K562 (cell line): ENCODE measurements around the gene PRKCE. TPM values are rescaled to one million over a fixed set of nuclear protein-coding genes. Genes with fewer than 3 reads are reported as not detected.

Source experiments
- CCAR2 ChIP-seq: fragments of 200-400 bp; formaldehyde crosslinking; IDR thresholded peaks from 2 replicates; pipeline ENCODE4 v1.6.1; 2017; ENCODE audit warnings: mild to moderate bottlenecking, low read depth, low read length
- CREM ChIP-seq: IDR thresholded peaks from 2 replicates; pipeline ENCODE4 v1.6.1; 2014; ENCODE audit warnings: antibody characterized with exemption, low read depth
- GABPA ChIP-seq: fragments of 200-800 bp; sonication (Bioruptor generic); conservative IDR thresholded peaks from 2 replicates; pipeline ENCODE4 v1.6.1; 2016; ENCODE audit warnings: low read depth, missing genetic modification characterization, missing compliant biosample characterization
- HDAC3 ChIP-seq: fragments of 450-650 bp; IDR thresholded peaks from 2 replicates; pipeline ENCODE4 v1.6.1; 2018; ENCODE audit warnings: borderline replicate concordance, mild to moderate bottlenecking, moderate library complexity; ENCODE audit not compliant: partially characterized antibody
- KLF1 ChIP-seq: fragments of 450-650 bp; IDR thresholded peaks from 2 replicates; pipeline ENCODE4 v1.6.1; 2016; ENCODE audit warnings: missing genetic modification characterization, missing compliant biosample characterization
- MTA3 ChIP-seq: fragments of 450-650 bp; formaldehyde crosslinking; IDR thresholded peaks from 2 replicates; pipeline ENCODE4 v1.6.1; 2017; ENCODE audit warnings: mild to moderate bottlenecking, borderline replicate concordance
- SIRT6 ChIP-seq: IDR thresholded peaks from one replicate; pipeline ENCODE4 v1.6.1; 2012; ENCODE audit warnings: low read depth, mild to moderate bottlenecking, control low read depth, inconsistent platforms, low read length, moderate library complexity
- XRCC4 ChIP-seq: IDR thresholded peaks from one replicate; pipeline ENCODE4 v1.6.1; 2011; ENCODE audit not compliant: insufficient read depth, insufficient read length; ENCODE audit errors: extremely low read depth
- ZNF174 ChIP-seq: fragments of 250-450 bp; sonication (Bioruptor Pico); IDR thresholded peaks from 2 replicates; pipeline ENCODE4 v1.4.0; 2020; ENCODE audit warnings: mild to moderate bottlenecking
- ZNF24 ChIP-seq: fragments of 450-650 bp; IDR thresholded peaks from 2 replicates; pipeline ENCODE4 v1.6.1; 2016
- ZNF445 ChIP-seq: fragments of 250-450 bp; sonication (Bioruptor Pico); IDR thresholded peaks from 2 replicates; pipeline ENCODE4 v1.4.0; 2020; ENCODE audit warnings: low read depth, mild to moderate bottlenecking, moderate library complexity
- polyA plus RNA-seq, 8 experiments: library from polyadenylated mRNA; depleted of rRNA in 4 of 8; stranded (reverse) in 5 of 8; unstranded in 3 of 8; fragments of >200 nt; fragmentation: Nextera tagmentation in 2 of 8; fragmentation: Illumina TruSeq in 1 of 8; extraction: Ambion mirVana in 2 of 8; extraction: Trizol in 1 of 8; gene quantifications; 2 replicates each; pipeline versions ENCODE4 v1.2.1 to v1.2.3, GENCODE V29; 2011 to 2014; ENCODE audit warnings: inconsistent platforms in 1 of 8, missing spikeins in 1 of 8
- total RNA-seq, 7 experiments: library from RNA; depleted of rRNA in 6 of 7; stranded (reverse); fragments of >200 nt in 6 of 7; fragmentation: Illumina TruSeq in 2 of 7; extraction: Trizol in 2 of 7; gene quantifications; 2 replicates each; pipeline versions ENCODE4 v1.2.1 to v1.2.3, GENCODE V29; 2011 to 2021; ENCODE audit warnings: low replicate concordance in 1 of 7
- TF ChIP-seq, protein P1 (sequence below): fragments of 450-650 bp; formaldehyde crosslinking; IDR thresholded peaks from 2 replicates; pipeline ENCODE4 v1.4.0; 2020; ENCODE audit warnings: mild to moderate bottlenecking
- TF ChIP-seq, protein P2 (sequence below): fragments of 250-450 bp; sonication (Bioruptor Pico); IDR thresholded peaks from 2 replicates; pipeline ENCODE4 v1.8.0; 2022; ENCODE audit warnings: moderate library complexity, mild to moderate bottlenecking, inconsistent platforms
- TF ChIP-seq, protein P3 (sequence below): sonication (generic); formaldehyde crosslinking; IDR thresholded peaks from 2 replicates; pipeline ENCODE4 v1.8.1; 2022; ENCODE audit warnings: missing genetic modification reagents
- TF ChIP-seq, protein P4 (sequence below): fragments of 450-650 bp; IDR thresholded peaks from 2 replicates; pipeline ENCODE4 v1.6.1; 2017; ENCODE audit warnings: antibody characterized with exemption, mild to moderate bottlenecking
- TF ChIP-seq, protein P5 (sequence below): fragments of 250-450 bp; sonication (Bioruptor Pico); IDR thresholded peaks from 2 replicates; pipeline ENCODE4 v1.8.0; 2021; ENCODE audit warnings: mild to moderate bottlenecking, moderate library complexity
- TF ChIP-seq, protein P6 (sequence below): fragments of 450-650 bp; formaldehyde crosslinking; IDR thresholded peaks from 2 replicates; pipeline ENCODE4 v1.4.0; 2020; ENCODE audit warnings: mild to moderate bottlenecking, mixed read lengths

The PRKCE gene
- total and polyA plus RNA-seq, 9 of the 15 experiments (the other 6 are each of a cell fraction or from before 2014, with no cell fraction given): 0.06 to 1.0 (median 0.22) TPM; not detected in 1

DNA sequence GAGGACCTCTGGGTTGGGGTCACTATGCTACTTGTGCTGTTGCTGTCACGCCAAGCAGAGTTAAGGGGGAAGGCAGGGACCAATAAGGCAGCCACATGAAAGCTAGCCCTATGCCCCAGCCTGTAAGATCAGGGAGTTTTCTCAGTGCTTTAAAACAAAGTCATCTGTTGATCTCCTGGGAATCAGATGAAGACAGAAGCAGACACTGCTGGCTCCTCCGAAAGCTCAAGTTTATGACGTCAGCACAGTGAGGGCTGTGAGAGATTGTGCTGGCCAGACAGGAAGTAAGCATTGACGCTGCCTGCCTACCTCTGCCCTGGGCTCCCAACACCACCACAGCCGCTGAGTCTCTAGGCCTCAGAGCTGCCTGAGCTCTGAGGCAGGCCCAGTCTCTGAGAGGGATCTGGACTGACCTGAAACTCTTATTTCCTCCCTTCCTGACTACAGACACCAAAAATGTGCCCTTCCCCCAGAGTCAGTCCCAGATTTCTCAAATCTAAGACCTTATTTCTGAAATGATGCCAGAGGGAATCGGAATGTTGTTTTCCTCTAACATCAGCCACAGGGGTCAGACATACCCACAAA lies 527.7 kb downstream of the PRKCE start (continued):
- TF ChIP-seq, protein P1, sequence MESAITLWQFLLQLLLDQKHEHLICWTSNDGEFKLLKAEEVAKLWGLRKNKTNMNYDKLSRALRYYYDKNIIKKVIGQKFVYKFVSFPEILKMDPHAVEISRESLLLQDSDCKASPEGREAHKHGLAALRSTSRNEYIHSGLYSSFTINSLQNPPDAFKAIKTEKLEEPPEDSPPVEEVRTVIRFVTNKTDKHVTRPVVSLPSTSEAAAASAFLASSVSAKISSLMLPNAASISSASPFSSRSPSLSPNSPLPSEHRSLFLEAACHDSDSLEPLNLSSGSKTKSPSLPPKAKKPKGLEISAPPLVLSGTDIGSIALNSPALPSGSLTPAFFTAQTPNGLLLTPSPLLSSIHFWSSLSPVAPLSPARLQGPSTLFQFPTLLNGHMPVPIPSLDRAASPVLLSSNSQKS (CRISPR knock-in tag): no peak
- no peak for TF ChIP-seq SIRT6
- no peak for TF ChIP-seq ZNF24
- TF ChIP-seq CREM: peak; percentile 96
- no peak for TF ChIP-seq KLF1 (tag)
- no peak for TF ChIP-seq XRCC4
- TF ChIP-seq, protein P2, sequence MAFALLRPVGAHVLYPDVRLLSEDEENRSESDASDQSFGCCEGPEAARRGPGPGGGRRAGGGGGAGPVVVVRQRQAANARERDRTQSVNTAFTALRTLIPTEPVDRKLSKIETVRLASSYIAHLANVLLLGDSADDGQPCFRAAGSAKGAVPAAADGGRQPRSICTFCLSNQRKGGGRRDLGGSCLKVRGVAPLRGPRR (CRISPR knock-in tag): no peak
- no peak for TF ChIP-seq ZNF174 (CRISPR knock-in tag)
- TF ChIP-seq MTA3: no peak
- TF ChIP-seq, protein P3, sequence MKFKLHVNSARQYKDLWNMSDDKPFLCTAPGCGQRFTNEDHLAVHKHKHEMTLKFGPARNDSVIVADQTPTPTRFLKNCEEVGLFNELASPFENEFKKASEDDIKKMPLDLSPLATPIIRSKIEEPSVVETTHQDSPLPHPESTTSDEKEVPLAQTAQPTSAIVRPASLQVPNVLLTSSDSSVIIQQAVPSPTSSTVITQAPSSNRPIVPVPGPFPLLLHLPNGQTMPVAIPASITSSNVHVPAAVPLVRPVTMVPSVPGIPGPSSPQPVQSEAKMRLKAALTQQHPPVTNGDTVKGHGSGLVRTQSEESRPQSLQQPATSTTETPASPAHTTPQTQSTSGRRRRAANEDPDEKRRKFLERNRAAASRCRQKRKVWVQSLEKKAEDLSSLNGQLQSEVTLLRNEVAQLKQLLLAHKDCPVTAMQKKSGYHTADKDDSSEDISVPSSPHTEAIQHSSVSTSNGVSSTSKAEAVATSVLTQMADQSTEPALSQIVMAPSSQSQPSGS (CRISPR knock-in tag): no peak
- TF ChIP-seq HDAC3: no peak
- TF ChIP-seq, protein P4, sequence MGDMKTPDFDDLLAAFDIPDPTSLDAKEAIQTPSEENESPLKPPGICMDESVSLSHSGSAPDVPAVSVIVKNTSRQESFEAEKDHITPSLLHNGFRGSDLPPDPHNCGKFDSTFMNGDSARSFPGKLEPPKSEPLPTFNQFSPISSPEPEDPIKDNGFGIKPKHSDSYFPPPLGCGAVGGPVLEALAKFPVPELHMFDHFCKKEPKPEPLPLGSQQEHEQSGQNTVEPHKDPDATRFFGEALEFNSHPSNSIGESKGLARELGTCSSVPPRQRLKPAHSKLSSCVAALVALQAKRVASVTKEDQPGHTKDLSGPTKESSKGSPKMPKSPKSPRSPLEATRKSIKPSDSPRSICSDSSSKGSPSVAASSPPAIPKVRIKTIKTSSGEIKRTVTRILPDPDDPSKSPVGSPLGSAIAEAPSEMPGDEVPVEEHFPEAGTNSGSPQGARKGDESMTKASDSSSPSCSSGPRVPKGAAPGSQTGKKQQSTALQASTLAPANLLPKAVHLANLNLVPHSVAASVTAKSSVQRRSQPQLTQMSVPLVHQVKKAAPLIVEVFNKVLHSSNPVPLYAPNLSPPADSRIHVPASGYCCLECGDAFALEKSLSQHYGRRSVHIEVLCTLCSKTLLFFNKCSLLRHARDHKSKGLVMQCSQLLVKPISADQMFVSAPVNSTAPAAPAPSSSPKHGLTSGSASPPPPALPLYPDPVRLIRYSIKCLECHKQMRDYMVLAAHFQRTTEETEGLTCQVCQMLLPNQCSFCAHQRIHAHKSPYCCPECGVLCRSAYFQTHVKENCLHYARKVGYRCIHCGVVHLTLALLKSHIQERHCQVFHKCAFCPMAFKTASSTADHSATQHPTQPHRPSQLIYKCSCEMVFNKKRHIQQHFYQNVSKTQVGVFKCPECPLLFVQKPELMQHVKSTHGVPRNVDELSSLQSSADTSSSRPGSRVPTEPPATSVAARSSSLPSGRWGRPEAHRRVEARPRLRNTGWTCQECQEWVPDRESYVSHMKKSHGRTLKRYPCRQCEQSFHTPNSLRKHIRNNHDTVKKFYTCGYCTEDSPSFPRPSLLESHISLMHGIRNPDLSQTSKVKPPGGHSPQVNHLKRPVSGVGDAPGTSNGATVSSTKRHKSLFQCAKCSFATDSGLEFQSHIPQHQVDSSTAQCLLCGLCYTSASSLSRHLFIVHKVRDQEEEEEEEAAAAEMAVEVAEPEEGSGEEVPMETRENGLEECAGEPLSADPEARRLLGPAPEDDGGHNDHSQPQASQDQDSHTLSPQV: 0 out of 2 replicates have a peak, but pooled peaks have one; percentile 20
- TF ChIP-seq, protein P5, sequence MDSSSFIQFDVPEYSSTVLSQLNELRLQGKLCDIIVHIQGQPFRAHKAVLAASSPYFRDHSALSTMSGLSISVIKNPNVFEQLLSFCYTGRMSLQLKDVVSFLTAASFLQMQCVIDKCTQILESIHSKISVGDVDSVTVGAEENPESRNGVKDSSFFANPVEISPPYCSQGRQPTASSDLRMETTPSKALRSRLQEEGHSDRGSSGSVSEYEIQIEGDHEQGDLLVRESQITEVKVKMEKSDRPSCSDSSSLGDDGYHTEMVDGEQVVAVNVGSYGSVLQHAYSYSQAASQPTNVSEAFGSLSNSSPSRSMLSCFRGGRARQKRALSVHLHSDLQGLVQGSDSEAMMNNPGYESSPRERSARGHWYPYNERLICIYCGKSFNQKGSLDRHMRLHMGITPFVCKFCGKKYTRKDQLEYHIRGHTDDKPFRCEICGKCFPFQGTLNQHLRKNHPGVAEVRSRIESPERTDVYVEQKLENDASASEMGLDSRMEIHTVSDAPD: no peak
- TF ChIP-seq ZNF445 (CRISPR knock-in tag): no peak
- peak; percentile 76 for TF ChIP-seq GABPA (tag)
- no peak for TF ChIP-seq CCAR2
- TF ChIP-seq, protein P6, sequence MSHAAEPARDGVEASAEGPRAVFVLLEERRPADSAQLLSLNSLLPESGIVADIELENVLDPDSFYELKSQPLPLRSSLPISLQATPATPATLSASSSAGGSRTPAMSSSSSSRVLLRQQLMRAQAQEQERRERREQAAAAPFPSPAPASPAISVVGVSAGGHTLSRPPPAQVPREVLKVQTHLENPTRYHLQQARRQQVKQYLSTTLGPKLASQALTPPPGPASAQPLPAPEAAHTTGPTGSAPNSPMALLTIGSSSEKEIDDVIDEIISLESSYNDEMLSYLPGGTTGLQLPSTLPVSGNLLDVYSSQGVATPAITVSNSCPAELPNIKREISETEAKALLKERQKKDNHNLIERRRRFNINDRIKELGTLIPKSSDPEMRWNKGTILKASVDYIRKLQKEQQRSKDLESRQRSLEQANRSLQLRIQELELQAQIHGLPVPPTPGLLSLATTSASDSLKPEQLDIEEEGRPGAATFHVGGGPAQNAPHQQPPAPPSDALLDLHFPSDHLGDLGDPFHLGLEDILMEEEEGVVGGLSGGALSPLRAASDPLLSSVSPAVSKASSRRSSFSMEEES (CRISPR knock-in tag): no peak
